ENCODE measurements around the gene PLA2G4E.

PLA2G4E gene

DNA sequence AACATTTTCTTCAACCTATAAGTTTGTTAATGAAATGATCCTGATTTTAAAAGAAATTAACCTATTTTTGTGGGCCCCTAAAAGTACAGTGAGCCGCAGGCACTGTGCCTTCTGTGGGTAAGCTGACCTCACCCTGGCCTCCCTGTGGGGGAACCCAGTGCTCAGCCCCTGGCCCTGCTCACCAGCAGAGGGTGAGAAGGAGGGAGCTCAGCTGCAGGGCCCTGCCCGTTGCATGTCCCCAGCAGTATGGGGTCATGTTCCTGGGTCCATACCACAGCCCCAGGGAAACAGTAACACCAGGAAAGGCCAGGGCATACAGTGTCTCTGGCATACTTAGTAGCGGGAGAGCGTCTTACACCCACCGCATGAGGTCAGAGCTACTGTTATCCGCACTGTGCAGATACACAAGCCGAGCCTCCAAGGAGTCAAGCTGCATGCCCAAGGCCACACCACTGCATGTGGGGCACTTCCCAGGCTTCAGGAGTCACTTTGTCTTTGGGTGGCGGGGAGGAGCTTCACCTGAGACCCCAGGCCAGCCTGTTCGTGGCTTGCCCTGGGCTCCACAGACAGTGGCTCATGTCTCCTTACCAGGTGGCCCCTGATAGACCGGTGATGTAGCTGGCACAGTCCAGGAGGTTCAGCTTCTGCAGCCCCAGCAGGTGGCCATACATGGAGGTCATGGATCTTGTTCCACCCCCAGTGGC lies 25.9 kb downstream of the PLA2G4E start:
- H3K4me3 ChIP-seq (ENCODE audit: control insufficient read depth, low read depth, low read length): no peak overlapping the region

GRCh38 chr15:41994171-41994650 lies 26.6 kb downstream of the PLA2G4E start:
- no peak for DNase-seq (ENCODE audit: low read depth)
- no peak overlapping the region for H3K4me3 ChIP-seq (ENCODE audit: control insufficient read depth, low read depth, low read length)
- TF ChIP-seq CTCF (IDR thresholded peaks at IDR 0.05; ENCODE audit: control insufficient read depth, insufficient read depth, low read depth, low read length, missing control alignments): no peak

More for the DNA sequence above, 25.9 kb downstream of the PLA2G4E start:
- no peak for DNase-seq (ENCODE audit: low read depth)
- TF ChIP-seq CTCF (IDR thresholded peaks at IDR 0.05; ENCODE audit: control insufficient read depth, insufficient read depth, low read depth, low read length, missing control alignments): no peak

- no peak for DNase-seq (ENCODE audit: low read depth)
- H3K4me3 ChIP-seq (ENCODE audit: control insufficient read depth, low read depth, low read length): no peak overlapping the region
- TF ChIP-seq CTCF (IDR thresholded peaks at IDR 0.05; ENCODE audit: control insufficient read depth, insufficient read depth, low read depth, low read length, missing control alignments): no peak
Measured at GRCh38 chr15:41993472-41994170, 27.2 kb downstream of the PLA2G4E start.

DNA sequence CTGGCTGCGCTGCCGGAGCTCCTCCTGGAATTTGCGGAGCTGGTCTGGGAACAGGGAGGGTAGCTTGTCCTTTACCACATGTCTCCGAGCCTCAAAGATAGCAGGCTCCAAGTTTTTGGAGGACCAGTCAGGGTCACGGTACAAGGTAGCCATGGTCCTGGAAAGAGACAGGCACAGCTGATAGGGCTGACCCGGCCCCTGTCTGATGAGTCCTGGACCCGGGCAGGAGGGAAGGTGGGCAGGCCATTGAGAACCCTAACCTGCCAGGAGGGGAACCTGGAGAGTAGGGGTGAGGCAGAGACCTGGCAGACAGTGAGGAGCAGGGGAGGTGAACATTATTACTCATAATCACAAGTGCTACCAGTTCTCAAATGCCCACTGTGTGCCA lies 28.0 kb downstream of the PLA2G4E start:
- DNase-seq (ENCODE audit: low read depth): no peak
- no peak for TF ChIP-seq CTCF (IDR thresholded peaks at IDR 0.05; ENCODE audit: control insufficient read depth, insufficient read depth, low read depth, low read length, missing control alignments)
- H3K4me3 ChIP-seq (ENCODE audit: control insufficient read depth, low read depth, low read length): no peak overlapping the region

GRCh38 chr15:41992151-41992802 lies 28.6 kb downstream of the PLA2G4E start:
- no peak overlapping the region for H3K4me3 ChIP-seq (ENCODE audit: control insufficient read depth, low read depth, low read length)
- DNase-seq (ENCODE audit: low read depth): no peak
- TF ChIP-seq CTCF (IDR thresholded peaks at IDR 0.05; ENCODE audit: control insufficient read depth, insufficient read depth, low read depth, low read length, missing control alignments): no peak

DNA sequence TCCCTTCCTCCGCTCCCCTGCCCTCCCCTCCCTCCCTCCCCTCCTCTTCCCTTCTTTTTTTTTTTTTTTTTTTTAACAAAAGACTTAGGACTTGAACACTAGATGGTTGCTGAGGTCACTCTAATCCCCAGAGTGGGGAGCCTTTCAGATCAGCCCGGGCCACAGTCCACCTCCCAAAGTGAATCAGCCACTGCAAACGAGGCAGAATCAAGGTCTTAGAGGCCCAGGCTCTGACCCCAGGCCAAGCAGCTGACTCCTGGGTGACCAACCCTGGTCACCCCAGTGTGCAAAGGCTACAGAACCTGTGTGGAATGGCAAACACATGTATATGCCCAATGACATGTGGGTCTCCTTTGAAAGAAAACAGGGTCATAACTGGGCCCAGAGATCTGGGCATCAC lies 30.2 kb downstream of the PLA2G4E start:
- no peak for DNase-seq (ENCODE audit: low read depth)
- TF ChIP-seq CTCF (IDR thresholded peaks at IDR 0.05; ENCODE audit: control insufficient read depth, insufficient read depth, low read depth, low read length, missing control alignments): no peak
- no peak overlapping the region for H3K4me3 ChIP-seq (ENCODE audit: control insufficient read depth, low read depth, low read length)

Measured in AG09309 (cell line).